GM08714 (cell line): ENCODE data around the gene BRSK1.

ENCODE experiments used
- H3K4me3 ChIP-seq: fragments of 200-500 bp; sonication (Bioruptor generic); 2 replicates; pipeline ENCODE4 v1.5.1; 2014; ENCODE audit warnings: mild to moderate bottlenecking, low read length, inconsistent platforms
- ZNF274 ChIP-seq: IDR thresholded peaks from 2 replicates; pipeline ENCODE4 v1.6.1; 2012; ENCODE audit warnings: mild to moderate bottlenecking, low read depth, low read length

BRSK1 gene

GRCh38 chr19:55283548-55284377, at the start of gene BRSK1:
Gene BRSK1 (plus strand): TSS chr19:55283997. CDS start chr19:55284443, 446 bp downstream.
- TF ChIP-seq ZNF274: no peak
- H3K4me3 ChIP-seq: no peak within 1 kb of the TSS; the same call in 1 of the 2 replicates

- no peak for TF ChIP-seq ZNF274
These were observed 45.8 kb upstream of the BRSK1 start for GRCh38 chr19:55238030-55238429.

DNA sequence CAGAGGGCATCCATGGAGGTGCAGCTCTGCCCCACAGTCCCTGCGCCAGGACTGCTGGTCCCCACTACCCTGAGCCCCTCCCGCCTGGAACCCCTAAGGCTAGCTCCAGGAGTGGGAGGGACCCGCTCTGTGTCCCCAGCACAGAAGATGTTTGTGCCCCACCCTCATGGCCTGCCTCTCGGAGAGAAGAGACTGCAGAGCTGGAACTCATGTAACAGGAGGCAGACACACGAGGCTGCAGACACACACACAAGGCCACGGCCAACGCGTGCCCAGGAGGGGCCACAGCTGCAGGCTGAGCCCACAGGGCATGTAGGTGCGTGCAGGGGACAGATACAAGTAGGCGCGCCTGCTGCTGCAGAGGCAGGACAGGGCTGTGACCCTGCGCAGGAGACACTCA, 44.8 kb upstream of the BRSK1 start:
- TF ChIP-seq ZNF274: no peak
- H3K4me3 ChIP-seq: no peak overlapping the region

More at GRCh38 chr19:55238030-55238429, 45.8 kb upstream of the BRSK1 start:
- no peak overlapping the region for H3K4me3 ChIP-seq

GRCh38 chr19:55240713-55241020, 43.1 kb upstream of the BRSK1 start:
- no peak for TF ChIP-seq ZNF274
- no peak overlapping the region for H3K4me3 ChIP-seq

DNA sequence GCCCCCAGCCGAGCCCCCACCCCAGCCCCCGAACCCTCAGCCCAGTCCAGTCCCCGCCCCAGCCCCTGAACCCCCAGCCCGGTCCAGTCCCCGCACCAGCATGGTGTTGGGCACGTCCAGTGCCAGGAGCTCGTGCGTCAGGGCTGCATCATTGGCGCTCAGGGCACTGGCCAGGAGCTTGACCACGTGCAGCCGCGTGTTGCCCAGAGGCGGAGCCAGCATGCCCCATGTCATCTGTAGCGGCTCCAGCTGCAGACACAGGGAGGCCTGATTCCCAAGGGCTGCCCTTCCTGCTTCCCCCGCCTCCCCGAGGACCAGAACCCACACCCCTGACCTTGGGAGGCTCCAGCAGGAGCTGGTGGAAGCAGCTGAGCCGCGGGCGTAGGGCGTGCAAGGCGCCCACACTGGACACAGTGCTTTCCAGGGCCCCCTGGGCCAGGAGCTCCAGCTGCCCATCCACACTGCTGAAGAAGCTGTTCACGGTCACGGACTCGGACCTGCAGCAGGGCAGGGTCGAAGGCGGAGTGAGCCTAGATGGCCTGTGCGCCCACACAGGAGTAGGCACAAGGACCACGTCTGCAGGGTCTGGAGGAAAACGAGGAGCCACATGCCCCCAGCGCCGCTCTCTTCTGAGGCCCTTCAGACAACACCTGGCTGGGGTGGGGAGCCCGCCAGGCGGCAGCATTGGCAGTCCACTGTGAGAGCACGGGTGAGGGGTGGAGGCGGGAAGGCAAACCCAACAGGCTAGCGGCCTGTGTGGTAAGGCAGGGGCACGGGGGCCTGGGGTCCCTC, 42.5 kb upstream of the BRSK1 start:
- no peak for TF ChIP-seq ZNF274

GRCh38 chr19:55241935-55242464, 41.8 kb upstream of the BRSK1 start:
- TF ChIP-seq ZNF274: no peak

More for the DNA sequence above, 42.5 kb upstream of the BRSK1 start:
- no peak overlapping the region for H3K4me3 ChIP-seq

GRCh38 chr19:55242517-55242916, 41.3 kb upstream of the BRSK1 start:
- no peak overlapping the region for H3K4me3 ChIP-seq
- TF ChIP-seq ZNF274: no peak

More at GRCh38 chr19:55241935-55242464, 41.8 kb upstream of the BRSK1 start:
- H3K4me3 ChIP-seq: no peak overlapping the region

GRCh38 chr19:55244004-55244680, 39.7 kb upstream of the BRSK1 start:
- TF ChIP-seq ZNF274: no peak
- no peak overlapping the region for H3K4me3 ChIP-seq

DNA sequence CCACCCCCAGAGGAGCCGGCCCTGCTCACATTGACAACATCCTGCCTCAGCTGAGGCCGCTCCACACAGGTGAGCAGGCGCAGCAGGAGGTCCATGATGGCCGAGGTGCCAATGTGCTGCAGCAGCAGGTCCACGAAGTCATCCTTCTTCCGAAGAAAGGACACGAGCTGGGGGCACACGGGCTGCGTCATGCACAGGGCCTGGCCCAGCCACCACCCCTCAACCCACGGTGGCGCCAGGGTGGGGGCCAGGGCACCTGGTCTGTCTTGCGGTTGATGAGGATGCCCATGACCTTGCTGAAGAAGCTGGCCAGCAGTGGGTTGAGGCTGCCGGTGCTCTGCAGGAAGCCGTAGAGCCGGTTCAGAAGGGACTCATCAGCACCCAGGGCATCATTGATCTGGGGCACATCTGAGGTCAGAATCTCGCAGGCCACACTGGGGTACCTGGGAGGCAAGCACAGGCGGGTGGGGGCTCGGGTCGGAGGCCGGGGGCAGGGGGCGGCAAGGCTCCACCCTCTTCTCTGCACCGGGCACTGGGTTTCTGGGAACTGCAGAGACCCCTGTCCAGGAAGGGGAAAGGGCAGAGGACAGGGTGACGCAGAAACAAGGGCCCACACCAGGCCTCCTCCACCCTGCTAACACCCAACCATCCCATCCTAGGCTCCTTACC, 38.4 kb upstream of the BRSK1 start:
- no peak overlapping the region for H3K4me3 ChIP-seq
- no peak for TF ChIP-seq ZNF274

DNA sequence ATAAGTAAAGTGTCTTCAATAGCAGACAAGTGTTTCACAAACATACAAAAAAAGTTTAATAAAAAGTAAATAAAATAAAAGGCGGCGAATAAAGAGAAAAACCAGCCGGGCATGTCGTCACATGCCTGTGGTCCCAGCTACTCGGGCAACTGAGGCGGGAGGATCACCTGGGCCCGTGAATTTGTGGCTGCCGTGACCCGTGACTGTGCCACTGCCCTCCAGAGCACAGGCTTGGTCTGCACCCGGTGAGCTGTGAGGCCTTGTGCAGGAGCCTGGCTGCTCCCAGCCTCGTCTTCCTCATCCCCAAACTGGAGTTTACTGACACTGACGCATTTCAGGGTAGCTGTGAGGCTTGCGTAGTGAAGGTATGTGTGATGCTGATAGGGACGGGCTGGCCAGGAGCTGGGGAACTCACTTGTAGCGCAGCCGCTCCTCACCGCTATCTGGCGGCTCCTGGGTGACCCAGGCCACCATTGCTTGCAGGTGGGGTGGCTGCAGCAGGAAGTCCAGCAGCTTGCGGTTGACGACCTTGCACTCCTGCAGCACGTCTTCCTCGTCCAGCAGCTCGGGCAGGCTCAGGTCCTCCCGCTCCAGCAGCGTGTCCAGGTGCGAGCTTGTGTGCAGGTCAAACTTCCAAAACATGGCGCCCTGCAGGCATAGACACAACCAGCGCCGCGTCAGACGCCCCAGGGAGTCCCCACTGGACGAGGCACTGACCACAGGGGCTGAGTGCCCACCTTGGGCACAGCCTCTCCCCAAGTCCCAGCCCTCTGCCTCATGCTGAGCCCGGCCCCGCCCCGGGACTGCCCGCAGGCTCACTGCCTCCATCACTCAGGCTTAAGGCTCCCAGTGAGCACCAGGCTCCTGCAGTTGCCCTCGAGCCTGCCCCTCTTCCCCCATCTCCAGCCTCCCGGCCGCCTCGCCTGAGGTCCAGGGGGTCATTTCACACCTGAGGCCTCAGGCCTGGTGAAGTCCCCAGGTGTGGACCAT, 37.0 kb upstream of the BRSK1 start:
- H3K4me3 ChIP-seq: no peak overlapping the region
- no peak for TF ChIP-seq ZNF274

DNA sequence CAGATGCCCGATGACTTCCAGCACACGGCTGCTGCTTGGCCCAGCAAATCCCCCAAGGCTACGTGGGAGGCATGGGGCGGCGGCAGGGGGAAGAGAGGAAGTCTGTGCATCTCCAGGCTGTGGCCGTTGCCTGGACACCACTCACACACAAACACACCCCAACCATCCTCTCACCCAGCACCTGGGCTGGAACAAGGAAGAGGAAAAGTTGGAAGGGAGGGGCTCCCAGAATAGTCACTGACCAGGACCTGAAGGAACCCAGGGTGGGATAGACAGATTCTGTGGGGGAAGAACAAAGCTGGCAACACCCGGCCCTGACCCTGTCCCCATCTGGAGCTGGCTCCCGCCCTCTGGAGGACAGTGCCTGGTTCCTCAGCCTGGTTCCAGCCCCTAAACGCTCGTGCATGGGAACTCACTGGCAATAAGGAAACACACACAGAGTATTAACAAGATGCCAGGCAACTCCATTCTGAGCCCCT, 36.1 kb upstream of the BRSK1 start:
- H3K4me3 ChIP-seq: no peak overlapping the region
- TF ChIP-seq ZNF274: no peak

DNA sequence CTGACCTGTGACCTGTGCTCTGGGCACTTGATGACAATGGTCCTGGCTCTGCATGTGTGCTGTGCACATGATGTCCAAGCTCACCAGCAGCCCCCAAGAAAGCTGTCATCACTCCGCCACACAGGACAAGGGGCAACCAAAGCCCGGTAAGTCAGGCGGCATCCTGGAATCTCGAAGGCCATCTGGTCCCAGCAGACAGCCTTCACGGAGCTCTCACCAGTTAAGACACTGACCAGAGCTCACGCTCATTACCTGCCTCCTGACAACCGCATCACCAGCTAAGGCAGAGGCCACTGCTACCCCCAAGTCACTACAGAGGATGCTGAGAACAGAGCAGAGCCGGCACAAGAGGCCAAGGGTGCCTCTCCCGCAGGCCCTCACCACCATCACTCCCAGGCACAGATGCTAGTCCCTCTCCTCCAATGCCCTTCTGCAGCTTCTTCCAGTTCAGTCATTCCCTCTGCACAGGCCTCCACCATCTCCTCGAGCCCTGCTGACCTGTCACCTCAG, 35.6 kb upstream of the BRSK1 start:
- no peak for TF ChIP-seq ZNF274
- no peak overlapping the region for H3K4me3 ChIP-seq
